K562 (cell line): ENCODE data around the gene CASP5. TPM values are rescaled to one million over a fixed set of nuclear protein-coding genes. Genes with fewer than 3 reads are reported as not detected.

ENCODE experiments used
- ATAC-seq: fragments of 200-7000 bp; cut with Tn5 transposase; 3 replicates; pipeline ENCODE4 v1.9.1; 2020; ENCODE audit warnings: moderate library complexity
- BruUV-seq: library from RNA; stranded (reverse); fragments of 400-500 nt; replicated peaks from 2 replicates; lab custom pipeline; 2021; lab: Mats Ljungman, UMichigan
- CTCF ChIA-PET: fragments of 300-600 bp; formaldehyde crosslinking; extraction: SDS; loops from one replicate; lab custom pipeline; 2021; ENCODE audit warnings: low intra/inter-chr PET ratio; lab: Yijun Ruan, JAX
- POLR2A ChIA-PET: fragments of 300-600, 350-650 bp; sonication (Branson Sonifier 250); formaldehyde crosslinking; extraction: SDS; loops from one replicate; lab custom pipeline; 2021; ENCODE audit warnings: antibody characterized with exemption, inconsistent platforms; lab: Yijun Ruan, JAX
- DNase-seq, 4 experiments: peaks; one replicate each; pipeline versions ENCODE4 v3.0.0 to v3.0.0-alpha.2; 2011 to 2018; ENCODE audit warnings: low spot score in 3 of 4, mixed read lengths in 3 of 4; ENCODE audit errors: extremely low read depth in 1 of 4
- FAIRE-seq: peaks from 2 replicates; lab custom pipeline; 2011; peaks lifted over from hg19 to GRCh38; lab: Jason Lieb, UNC
- H2AFZ ChIP-seq: 2 replicates; pipeline ENCODE4 v1.6.0; 2011; ENCODE audit warnings: low read depth, low read length, control low read depth, inconsistent platforms
- H3K27ac ChIP-seq: fragments of 200-600 bp; 3 replicates; pipeline ENCODE4 v1.8.0; 2011; ENCODE audit warnings: low read depth, mild to moderate bottlenecking, control low read depth, inconsistent platforms, low read length, moderate library complexity, mixed read lengths; ENCODE audit errors: extremely low read depth
- H3K27me3 ChIP-seq, 2 experiments: fragments of 300-600 bp in 1 of 2; 2 replicates in 1 of 2; 3 replicates in 1 of 2; pipeline versions ENCODE4 v1.6.0 to v1.8.0; 2011; ENCODE audit warnings: inconsistent platforms in 2 of 2, low read length in 2 of 2, mild to moderate bottlenecking in 1 of 2, mixed read lengths in 1 of 2, moderate library complexity in 1 of 2; ENCODE audit not compliant: control insufficient read depth in 2 of 2, insufficient read depth in 2 of 2
- H3K36me3 ChIP-seq: fragments of 300-600 bp; 3 replicates; pipeline ENCODE4 v1.8.0; 2011; ENCODE audit warnings: mild to moderate bottlenecking, low read length, inconsistent platforms; ENCODE audit not compliant: control insufficient read depth, insufficient read depth
- H3K4me1 ChIP-seq, 2 experiments: fragments of 200-600 bp in 1 of 2; replicated peaks in 1 of 2; 2 replicates in 1 of 2; 3 replicates in 1 of 2; pipeline versions ENCODE4 v1.5.1 to v1.8.0; 2011; ENCODE audit warnings: inconsistent platforms in 2 of 2, low read length in 2 of 2, mild to moderate bottlenecking in 1 of 2, mixed read lengths in 1 of 2, moderate library complexity in 1 of 2; ENCODE audit not compliant: control insufficient read depth in 2 of 2, insufficient read depth in 2 of 2
- H3K4me2 ChIP-seq: 2 replicates; pipeline ENCODE4 v1.6.1; 2011; ENCODE audit warnings: low read length, control low read depth, inconsistent platforms, mixed read lengths; ENCODE audit not compliant: insufficient read depth
- H3K4me3 ChIP-seq: fragments of 200-600 bp; sonication (generic), shearing (Covaris generic); 2 replicates; pipeline ENCODE4 v1.5.1; 2016; ENCODE audit warnings: control low read depth, inconsistent platforms
- H3K79me2 ChIP-seq: fragments of 200-600 bp; 3 replicates; pipeline ENCODE4 v1.8.0; 2011; ENCODE audit warnings: low read length, inconsistent platforms; ENCODE audit not compliant: control insufficient read depth, insufficient read depth
- H3K9ac ChIP-seq, 2 experiments: 2 replicates each; pipeline versions ENCODE4 v1.6.0 to v1.6.1; 2011; ENCODE audit warnings: low read depth in 2 of 2, low read length in 2 of 2, control low read depth in 1 of 2, inconsistent platforms in 1 of 2, mild to moderate bottlenecking in 1 of 2, mixed read lengths in 1 of 2; ENCODE audit not compliant: insufficient read depth in 1 of 2
- H3K9me1 ChIP-seq: one replicate; pipeline ENCODE4 v1.6.0; 2011; ENCODE audit warnings: inconsistent platforms, mild to moderate bottlenecking, low read length, moderate library complexity; ENCODE audit not compliant: control insufficient read depth, insufficient read depth
- H3K9me3 ChIP-seq: replicated peaks from 2 replicates; pipeline ENCODE4 v1.5.1; 2011; ENCODE audit warnings: low read depth, low read length, inconsistent platforms; ENCODE audit not compliant: control insufficient read depth, insufficient read depth
- H4K20me1 ChIP-seq: replicated peaks from 2 replicates; pipeline ENCODE4 v1.6.1; 2011; ENCODE audit warnings: low read length, inconsistent platforms, mixed read lengths; ENCODE audit not compliant: control insufficient read depth, insufficient read depth
- CCAR2 ChIP-seq: fragments of 200-400 bp; formaldehyde crosslinking; IDR thresholded peaks from 2 replicates; pipeline ENCODE4 v1.6.1; 2017; ENCODE audit warnings: mild to moderate bottlenecking, low read depth, low read length
- DMBX1 ChIP-seq: fragments of 250-450 bp; sonication (Bioruptor Pico); IDR thresholded peaks from 2 replicates; pipeline ENCODE4 v1.8.0; 2022; ENCODE audit warnings: inconsistent platforms, mild to moderate bottlenecking, moderate library complexity, borderline replicate concordance
- ETV5 ChIP-seq: sonication (generic); formaldehyde crosslinking; IDR thresholded peaks from 2 replicates; pipeline ENCODE4 v1.4.0; 2020; ENCODE audit warnings: low read depth, mild to moderate bottlenecking, missing genetic modification reagents
- GTF2A2 ChIP-seq: IDR thresholded peaks from 2 replicates; pipeline ENCODE4 v1.6.1; 2016; ENCODE audit warnings: mild to moderate bottlenecking, missing genetic modification characterization, missing compliant biosample characterization
- KAT7 ChIP-seq: sonication (generic); formaldehyde crosslinking; IDR thresholded peaks from 2 replicates; pipeline ENCODE4 v1.8.0; 2022; ENCODE audit warnings: missing genetic modification reagents, mild to moderate bottlenecking, borderline replicate concordance
- MCM5 ChIP-seq: fragments of 450-650 bp; IDR thresholded peaks from 2 replicates; pipeline ENCODE4 v1.6.1; 2016; ENCODE audit warnings: low read depth
- PCBP1 ChIP-seq: fragments of 200-400 bp; formaldehyde crosslinking; IDR thresholded peaks from 2 replicates; pipeline ENCODE4 v1.6.1; 2018; ENCODE audit warnings: mild to moderate bottlenecking, low read depth, low read length; ENCODE audit not compliant: poor library complexity, severe bottlenecking
- ZBTB43 ChIP-seq: sonication (generic); formaldehyde crosslinking; IDR thresholded peaks from 2 replicates; pipeline ENCODE4 v1.8.0; 2023; ENCODE audit warnings: mild to moderate bottlenecking, missing genetic modification reagents
- WGBS: fragments of 100-300 bp; shearing (Covaris generic); methylation state at CpG from one replicate; pipeline ENCODE4 v1.1.6; 2016; ENCODE audit warnings: low coverage, mixed read lengths; ENCODE audit not compliant: insufficient coverage; ENCODE audit errors: missing lambda C conversion rate; 5-methylcytosine and 5-hydroxymethylcytosine counted together
- in situ Hi-C: fragments of 300-500 bp; cut with MboI; formaldehyde crosslinking; loops from 4 replicates; pipeline ENCODE4 v1.15.0; 2018; ENCODE audit warnings: inconsistent platforms, mixed read lengths
- intact Hi-C: fragments of 100-400 bp; cut with micrococcal nuclease; formaldehyde crosslinking; loops from 2 replicates; pipeline ENCODE4 v1.14.2; 2022
- polyA plus RNA-seq, 8 experiments: library from polyadenylated mRNA; depleted of rRNA in 4 of 8; stranded (reverse) in 5 of 8; unstranded in 3 of 8; fragments of >200 nt; fragmentation: Nextera tagmentation in 2 of 8; fragmentation: Illumina TruSeq in 1 of 8; extraction: Ambion mirVana in 2 of 8; extraction: Trizol in 1 of 8; gene quantifications; 2 replicates each; pipeline versions ENCODE4 v1.2.1 to v1.2.3, GENCODE V29; 2011 to 2014; ENCODE audit warnings: inconsistent platforms in 1 of 8, missing spikeins in 1 of 8
- total RNA-seq, 7 experiments: library from RNA; depleted of rRNA in 6 of 7; stranded (reverse); fragments of >200 nt in 6 of 7; fragmentation: Illumina TruSeq in 2 of 7; extraction: Trizol in 2 of 7; gene quantifications; 2 replicates each; pipeline versions ENCODE4 v1.2.1 to v1.2.3, GENCODE V29; 2011 to 2021; ENCODE audit warnings: low replicate concordance in 1 of 7

The CASP5 gene
- total and polyA plus RNA-seq, 9 of the 15 experiments (the other 6 are each of a cell fraction or from before 2014, with no cell fraction given): not detected

GRCh38 chr11:105046898-105047579 lies 24.1 kb upstream of the CASP5 start:
- in situ Hi-C loops (no loop called here), intact Hi-C loops (no loop called here)
- H3K4me1 ChIP-seq: no peaks in the 10 kb centered on the region
- H3K27me3 ChIP-seq: no peaks in the 10 kb centered on the region
- ATAC-seq (no peak), FAIRE-seq (no peak), DNase-seq (no peak)
- 0% methylated on average over 8 of the region's 8 CpGs for WGBS
- H3K36me3 ChIP-seq: no peaks in the 10 kb centered on the region
- no peaks in the 10 kb centered on the region for H3K79me2 ChIP-seq
- BruUV-seq: no TSS peak
- ChIA-PET POLR2A (no interaction called here), CTCF (no interaction called here)
- H3K4me3 ChIP-seq: no peak overlapping the region
- no peak overlapping the region for H3K9ac ChIP-seq
- H3K4me2 ChIP-seq: no peak overlapping the region
- TF ChIP-seq PCBP1 (no peak), DMBX1 (CRISPR knock-in tag) (no peak), ETV5 (CRISPR knock-in tag) (no peak), CCAR2 (no peak), ZBTB43 (CRISPR knock-in tag) (no peak), KAT7 (CRISPR knock-in tag) (no peak), MCM5 (no peak), GTF2A2 (tag) (no peak)
- H3K27ac ChIP-seq: no peak overlapping the region
- no peaks in the 10 kb centered on the region for H3K9me1 ChIP-seq
- no peaks in the 10 kb centered on the region for H4K20me1 ChIP-seq
- H3K9me3 ChIP-seq: no peaks in the 10 kb centered on the region
- no peak overlapping the region for H2AFZ ChIP-seq
